ENCODE measurements around the gene CNTNAP2. TPM values are rescaled to one million over a fixed set of nuclear protein-coding genes. Genes with fewer than 3 reads are reported as not detected.

Gene CNTNAP2
- polyA plus RNA-seq, 2 donors = 0.41 to 0.48 TPM

DNA sequence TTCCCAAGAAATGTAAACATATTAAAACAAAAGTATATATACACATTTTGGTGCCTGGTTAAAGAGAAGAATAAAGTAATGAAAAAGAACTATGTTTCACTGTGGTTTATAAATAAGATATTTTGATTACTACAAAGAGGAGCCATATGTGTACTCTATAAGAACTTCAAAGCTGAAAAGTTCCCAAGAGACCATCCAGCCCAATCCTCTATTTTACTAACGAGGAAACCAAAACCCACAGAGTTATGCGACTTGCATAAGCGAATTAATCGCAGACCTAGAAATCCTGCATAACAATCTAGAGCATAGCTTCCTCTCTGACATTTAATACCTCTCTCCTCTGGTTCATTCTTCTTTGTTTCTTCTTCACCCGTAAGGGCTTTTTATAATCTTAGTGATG is 937.1 kb downstream of the CNTNAP2 start:
- Histone ChIP-seq H3K4me3 (ENCODE audit: low read depth in 1 of 2, low read length in 2 of 2) (no peak overlapping the region), H3K27ac (ENCODE audit: low read depth in 2 of 2, low read length in 1 of 2) (no peak overlapping the region), H3K27me3 (ENCODE audit: control insufficient read depth in 1 of 2, insufficient read depth in 2 of 2, low read length in 2 of 2) (no peaks in the 10 kb centered on the region), H3K4me1 (ENCODE audit: control insufficient read depth in 2 of 2, insufficient read depth in 2 of 2, low read length in 1 of 2) (no peaks in the 10 kb centered on the region), H3K9me3 (ENCODE audit: control insufficient read depth in 2 of 2, insufficient read depth in 1 of 2, low read depth in 1 of 2, low read length in 1 of 2) (peaks cover 0 to 3% of the 10 kb centered on the region in 2 donors), H3K36me3 (ENCODE audit: control insufficient read depth in 2 of 2, insufficient read depth in 2 of 2, low read length in 1 of 2) (no peaks in the 10 kb centered on the region)
- 75 to 85% methylated on average over 5 of the region's 5 CpGs for WGBS, 2 donors

DNA sequence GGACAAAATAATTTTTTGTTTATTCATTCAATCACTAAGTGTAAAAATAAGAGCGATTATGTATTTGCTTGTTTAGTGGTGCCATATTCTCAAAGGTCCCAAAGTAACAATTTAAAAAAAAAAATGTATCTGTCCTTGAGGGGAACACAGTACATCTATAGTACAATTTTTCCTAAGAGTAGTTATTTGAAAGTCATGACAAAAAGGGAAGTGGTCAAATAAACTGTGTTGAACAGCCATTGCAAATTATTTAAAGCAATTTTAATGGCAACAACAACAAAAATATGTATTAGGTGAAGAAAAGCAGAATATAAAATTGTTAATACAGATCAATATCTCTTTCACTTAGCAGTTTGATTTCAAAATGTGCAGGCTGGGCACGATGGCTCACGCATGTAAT is 943.5 kb downstream of the CNTNAP2 start:
- no peaks in the 10 kb centered on the region for H3K4me1 ChIP-seq (ENCODE audit: control insufficient read depth in 2 of 2, insufficient read depth in 2 of 2, low read length in 1 of 2)
- no peaks in the 10 kb centered on the region for H3K27me3 ChIP-seq (ENCODE audit: control insufficient read depth in 1 of 2, insufficient read depth in 2 of 2, low read length in 2 of 2)
- no peaks in the 10 kb centered on the region for H3K36me3 ChIP-seq (ENCODE audit: control insufficient read depth in 2 of 2, insufficient read depth in 2 of 2, low read length in 1 of 2)
- 95 to 97% methylated on average over 3 of the region's 3 CpGs for WGBS, 2 donors
- peaks cover 0 to 3% of the 10 kb centered on the region in 2 donors for H3K9me3 ChIP-seq (ENCODE audit: control insufficient read depth in 2 of 2, insufficient read depth in 1 of 2, low read depth in 1 of 2, low read length in 1 of 2)
- H3K4me3 ChIP-seq (ENCODE audit: low read depth in 1 of 2, low read length in 2 of 2) = no peak overlapping the region
- H3K27ac ChIP-seq (ENCODE audit: low read depth in 2 of 2, low read length in 1 of 2) = no peak overlapping the region

DNA sequence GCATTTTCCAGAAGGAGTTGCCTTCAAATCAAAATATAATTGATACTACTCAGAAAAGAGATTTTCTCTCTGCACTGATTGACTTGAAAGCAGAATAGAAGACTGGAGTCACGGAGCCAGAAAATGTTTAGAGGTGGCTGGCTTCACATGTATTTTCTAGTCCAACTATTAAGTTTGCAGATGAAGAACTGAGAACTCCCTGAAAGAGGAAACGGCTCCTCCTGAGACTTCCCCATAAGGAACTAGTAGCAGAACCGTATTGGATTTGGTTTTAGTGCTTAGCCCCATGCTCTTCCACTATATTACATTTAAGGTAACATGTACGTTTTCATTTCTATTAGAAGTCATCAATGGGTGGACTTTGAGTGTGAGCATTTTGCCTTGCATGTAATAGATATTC is 946.3 kb downstream of the CNTNAP2 start:
- Histone ChIP-seq H3K9me3 (ENCODE audit: control insufficient read depth in 2 of 2, insufficient read depth in 1 of 2, low read depth in 1 of 2, low read length in 1 of 2) (no peaks in the 10 kb centered on the region), H3K36me3 (ENCODE audit: control insufficient read depth in 2 of 2, insufficient read depth in 2 of 2, low read length in 1 of 2) (no peaks in the 10 kb centered on the region), H3K4me1 (ENCODE audit: control insufficient read depth in 2 of 2, insufficient read depth in 2 of 2, low read length in 1 of 2) (no peaks in the 10 kb centered on the region), H3K4me3 (ENCODE audit: low read depth in 1 of 2, low read length in 2 of 2) (no peak overlapping the region), H3K27ac (ENCODE audit: low read depth in 2 of 2, low read length in 1 of 2) (no peak overlapping the region), H3K27me3 (ENCODE audit: control insufficient read depth in 1 of 2, insufficient read depth in 2 of 2, low read length in 2 of 2) (no peaks in the 10 kb centered on the region)
- WGBS, 2 donors = 77 to 79% methylated on average over 4 of the region's 4 CpGs

DNA sequence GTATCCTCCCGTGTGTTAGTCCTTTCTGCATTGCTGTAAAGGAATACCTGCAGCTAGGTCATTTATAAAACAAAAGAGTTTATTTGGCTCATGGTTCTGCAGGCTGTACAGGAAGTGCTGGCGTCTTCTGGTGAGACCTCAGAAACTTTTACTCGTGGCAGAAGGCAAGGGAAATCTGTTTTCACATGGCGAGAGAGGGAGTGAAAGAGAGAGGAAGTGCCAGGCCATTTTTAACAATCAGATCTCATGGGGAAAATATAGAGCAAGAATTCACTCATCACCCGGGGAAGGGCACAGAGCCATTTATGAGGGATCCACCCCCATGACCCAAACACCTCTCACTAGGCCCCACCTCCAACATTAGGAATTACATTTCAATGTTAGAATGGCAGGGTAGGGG is 952.2 kb downstream of the CNTNAP2 start:
- no peaks in the 10 kb centered on the region for H3K4me1 ChIP-seq (ENCODE audit: control insufficient read depth in 2 of 2, insufficient read depth in 2 of 2, low read length in 1 of 2)
- H3K36me3 ChIP-seq (ENCODE audit: control insufficient read depth in 2 of 2, insufficient read depth in 2 of 2, low read length in 1 of 2) = no peaks in the 10 kb centered on the region
- 70 to 72% methylated on average over 5 of the region's 5 CpGs for WGBS, 2 donors
- H3K9me3 ChIP-seq (ENCODE audit: control insufficient read depth in 2 of 2, insufficient read depth in 1 of 2, low read depth in 1 of 2, low read length in 1 of 2) = no peaks in the 10 kb centered on the region
- H3K27ac ChIP-seq (ENCODE audit: low read depth in 2 of 2, low read length in 1 of 2) = no peak overlapping the region
- no peak overlapping the region for H3K4me3 ChIP-seq (ENCODE audit: low read depth in 1 of 2, low read length in 2 of 2)
- no peaks in the 10 kb centered on the region for H3K27me3 ChIP-seq (ENCODE audit: control insufficient read depth in 1 of 2, insufficient read depth in 2 of 2, low read length in 2 of 2)

DNA sequence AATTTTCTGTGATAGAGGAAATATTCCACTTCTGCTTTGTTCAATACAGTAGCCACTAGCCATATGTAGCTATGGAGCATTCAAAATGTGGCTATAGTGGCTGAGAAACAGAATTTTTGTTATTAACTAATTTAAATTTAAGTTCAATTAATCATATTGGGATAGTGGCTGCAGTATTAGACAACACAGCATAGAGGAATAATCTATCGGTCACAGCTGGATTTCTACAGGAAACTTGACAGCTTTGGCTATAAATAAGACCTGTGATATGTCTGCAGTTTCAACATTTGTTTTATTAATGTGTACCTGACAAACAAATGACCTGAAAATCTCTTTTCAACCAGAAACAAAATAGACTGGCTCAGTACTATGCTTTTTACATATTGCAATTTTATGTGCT is 953.2 kb downstream of the CNTNAP2 start:
- Histone ChIP-seq H3K36me3 (ENCODE audit: control insufficient read depth in 2 of 2, insufficient read depth in 2 of 2, low read length in 1 of 2) (no peaks in the 10 kb centered on the region), H3K9me3 (ENCODE audit: control insufficient read depth in 2 of 2, insufficient read depth in 1 of 2, low read depth in 1 of 2, low read length in 1 of 2) (no peaks in the 10 kb centered on the region), H3K27ac (ENCODE audit: low read depth in 2 of 2, low read length in 1 of 2) (no peak overlapping the region), H3K4me1 (ENCODE audit: control insufficient read depth in 2 of 2, insufficient read depth in 2 of 2, low read length in 1 of 2) (no peaks in the 10 kb centered on the region), H3K27me3 (ENCODE audit: control insufficient read depth in 1 of 2, insufficient read depth in 2 of 2, low read length in 2 of 2) (no peaks in the 10 kb centered on the region), H3K4me3 (ENCODE audit: low read depth in 1 of 2, low read length in 2 of 2) (no peak overlapping the region)
- WGBS, 2 donors = 56 to 66% methylated on average over 1 of the region's 1 CpG

DNA sequence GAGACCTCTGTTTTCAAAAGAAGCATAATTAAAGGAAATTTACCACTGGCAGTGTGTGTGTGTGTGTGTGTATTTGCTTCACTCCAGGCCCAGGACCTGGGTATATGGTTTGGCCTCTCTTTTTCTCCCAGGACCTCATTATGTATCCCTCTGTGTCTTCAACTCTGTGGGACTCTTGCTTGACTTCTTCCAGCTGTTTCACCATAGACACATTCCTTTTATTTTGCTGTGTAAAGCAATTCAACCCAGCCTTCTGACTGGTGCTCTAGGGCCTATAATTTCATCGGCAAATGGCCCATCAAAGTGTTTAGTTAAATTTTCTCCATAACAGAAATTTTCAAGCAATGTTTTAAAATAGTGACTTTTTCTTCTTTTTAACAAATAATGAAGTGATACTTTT is 954.3 kb downstream of the CNTNAP2 start:
- Histone ChIP-seq H3K27me3 (ENCODE audit: control insufficient read depth in 1 of 2, insufficient read depth in 2 of 2, low read length in 2 of 2) (no peaks in the 10 kb centered on the region), H3K4me1 (ENCODE audit: control insufficient read depth in 2 of 2, insufficient read depth in 2 of 2, low read length in 1 of 2) (no peaks in the 10 kb centered on the region), H3K27ac (ENCODE audit: low read depth in 2 of 2, low read length in 1 of 2) (no peak overlapping the region), H3K9me3 (ENCODE audit: control insufficient read depth in 2 of 2, insufficient read depth in 1 of 2, low read depth in 1 of 2, low read length in 1 of 2) (no peaks in the 10 kb centered on the region), H3K36me3 (ENCODE audit: control insufficient read depth in 2 of 2, insufficient read depth in 2 of 2, low read length in 1 of 2) (no peaks in the 10 kb centered on the region), H3K4me3 (ENCODE audit: low read depth in 1 of 2, low read length in 2 of 2) (no peak overlapping the region)
- WGBS, 2 donors = 70 to 91% methylated on average over 1 of the region's 1 CpG

DNA sequence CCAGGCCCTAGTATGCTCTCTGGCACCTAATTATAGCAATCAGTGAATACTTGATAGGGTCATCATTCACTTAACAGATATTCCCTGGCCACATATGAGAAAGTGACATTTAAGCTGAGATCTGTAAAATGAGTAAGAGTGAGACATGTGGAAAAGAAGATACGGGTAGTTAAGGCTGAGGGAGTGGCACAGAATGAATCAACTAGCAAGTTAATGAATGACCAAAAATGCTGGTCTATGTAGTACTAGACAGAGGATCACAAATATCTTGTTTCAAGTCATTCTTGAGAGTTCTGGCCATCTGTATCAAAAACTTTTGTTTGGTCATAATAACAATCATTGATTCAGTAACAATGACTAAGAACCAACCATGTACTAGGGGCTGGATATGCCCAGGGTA is 954.9 kb downstream of the CNTNAP2 start:
- no peaks in the 10 kb centered on the region for H3K27me3 ChIP-seq (ENCODE audit: control insufficient read depth in 1 of 2, insufficient read depth in 2 of 2, low read length in 2 of 2)
- H3K27ac ChIP-seq (ENCODE audit: low read depth in 2 of 2, low read length in 1 of 2) = no peak overlapping the region
- WGBS, 2 donors = 79 to 88% methylated on average over 1 of the region's 1 CpG
- no peaks in the 10 kb centered on the region for H3K36me3 ChIP-seq (ENCODE audit: control insufficient read depth in 2 of 2, insufficient read depth in 2 of 2, low read length in 1 of 2)
- no peaks in the 10 kb centered on the region for H3K4me1 ChIP-seq (ENCODE audit: control insufficient read depth in 2 of 2, insufficient read depth in 2 of 2, low read length in 1 of 2)
- no peaks in the 10 kb centered on the region for H3K9me3 ChIP-seq (ENCODE audit: control insufficient read depth in 2 of 2, insufficient read depth in 1 of 2, low read depth in 1 of 2, low read length in 1 of 2)
- no peak overlapping the region for H3K4me3 ChIP-seq (ENCODE audit: low read depth in 1 of 2, low read length in 2 of 2)

DNA sequence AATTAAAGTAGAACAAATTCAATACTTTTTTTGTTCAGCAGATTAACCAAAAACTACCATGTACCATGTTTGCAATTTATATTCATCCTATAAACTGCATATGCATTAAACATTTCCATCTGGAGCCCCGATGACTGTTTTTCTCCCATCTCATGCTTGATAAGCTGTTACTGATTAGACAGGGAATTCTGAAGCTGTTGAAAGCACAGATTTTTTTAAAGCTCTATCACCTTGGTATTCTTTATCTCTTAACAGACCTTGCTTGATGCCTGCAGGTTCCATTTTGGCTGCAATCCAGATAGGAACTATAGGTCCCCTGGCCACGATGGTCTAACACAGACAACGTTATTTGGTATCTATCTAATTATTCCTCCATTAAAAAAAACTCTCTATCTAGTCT is 961.7 kb downstream of the CNTNAP2 start:
- WGBS, 2 donors = 56 to 75% methylated on average over 3 of the region's 3 CpGs
- H3K36me3 ChIP-seq (ENCODE audit: control insufficient read depth in 2 of 2, insufficient read depth in 2 of 2, low read length in 1 of 2) = no peaks in the 10 kb centered on the region
- H3K4me1 ChIP-seq (ENCODE audit: control insufficient read depth in 2 of 2, insufficient read depth in 2 of 2, low read length in 1 of 2) = no peaks in the 10 kb centered on the region
- H3K27ac ChIP-seq (ENCODE audit: low read depth in 2 of 2, low read length in 1 of 2) = no peak overlapping the region
- H3K4me3 ChIP-seq (ENCODE audit: low read depth in 1 of 2, low read length in 2 of 2) = no peak overlapping the region
- no peaks in the 10 kb centered on the region for H3K27me3 ChIP-seq (ENCODE audit: control insufficient read depth in 1 of 2, insufficient read depth in 2 of 2, low read length in 2 of 2)
- no peaks in the 10 kb centered on the region for H3K9me3 ChIP-seq (ENCODE audit: control insufficient read depth in 2 of 2, insufficient read depth in 1 of 2, low read depth in 1 of 2, low read length in 1 of 2)

DNA sequence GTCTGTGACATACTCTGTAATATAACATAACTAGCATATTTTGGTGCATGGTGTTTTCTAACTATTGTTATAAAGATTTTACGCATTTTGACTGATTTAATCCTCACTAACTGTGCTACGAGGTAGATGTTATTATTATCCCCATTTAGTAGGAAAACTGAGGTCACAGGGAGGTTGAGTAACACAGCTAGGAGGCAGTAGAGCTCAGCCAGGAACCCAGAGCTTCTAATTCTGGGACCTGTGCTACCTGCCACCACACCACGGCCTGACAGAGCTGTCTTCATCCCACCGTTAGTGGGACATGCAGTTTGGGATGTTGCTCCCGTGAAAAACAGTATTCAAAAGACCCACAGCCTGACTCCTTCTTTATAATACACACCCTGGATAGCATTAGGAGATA is 962.5 kb downstream of the CNTNAP2 start:
- H3K9me3 ChIP-seq (ENCODE audit: control insufficient read depth in 2 of 2, insufficient read depth in 1 of 2, low read depth in 1 of 2, low read length in 1 of 2) = no peaks in the 10 kb centered on the region
- no peaks in the 10 kb centered on the region for H3K4me1 ChIP-seq (ENCODE audit: control insufficient read depth in 2 of 2, insufficient read depth in 2 of 2, low read length in 1 of 2)
- no peak overlapping the region for H3K4me3 ChIP-seq (ENCODE audit: low read depth in 1 of 2, low read length in 2 of 2)
- H3K27me3 ChIP-seq (ENCODE audit: control insufficient read depth in 1 of 2, insufficient read depth in 2 of 2, low read length in 2 of 2) = no peaks in the 10 kb centered on the region
- no peaks in the 10 kb centered on the region for H3K36me3 ChIP-seq (ENCODE audit: control insufficient read depth in 2 of 2, insufficient read depth in 2 of 2, low read length in 1 of 2)
- H3K27ac ChIP-seq (ENCODE audit: low read depth in 2 of 2, low read length in 1 of 2) = no peak overlapping the region
- WGBS, 2 donors = 80% methylated on average over 5 of the region's 5 CpGs

DNA sequence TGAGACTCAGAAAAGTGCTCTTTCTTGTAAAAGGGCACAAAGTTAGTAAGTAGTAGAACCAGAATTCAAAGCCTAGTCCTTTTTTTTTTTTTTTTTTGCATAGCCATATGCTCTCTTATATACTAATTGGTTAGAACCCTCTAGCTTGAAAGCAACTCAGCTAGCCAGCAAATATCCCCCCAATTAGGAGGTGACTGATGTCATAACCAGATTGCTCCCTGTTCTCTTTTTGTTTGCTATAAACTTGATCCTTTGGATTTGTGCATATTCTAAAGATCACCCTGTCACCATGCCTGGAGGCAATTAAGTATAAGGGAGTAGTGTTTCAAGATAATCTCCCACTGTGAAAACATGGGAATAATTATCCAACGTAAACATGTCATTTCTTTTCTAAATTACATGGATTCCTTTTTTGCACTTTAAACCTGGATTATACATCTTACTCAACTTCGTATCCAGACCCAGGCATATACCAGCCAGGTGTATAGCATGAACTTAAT is 963.4 kb downstream of the CNTNAP2 start:
- Histone ChIP-seq H3K4me3 (ENCODE audit: low read depth in 1 of 2, low read length in 2 of 2) (no peak overlapping the region), H3K27me3 (ENCODE audit: control insufficient read depth in 1 of 2, insufficient read depth in 2 of 2, low read length in 2 of 2) (no peaks in the 10 kb centered on the region), H3K36me3 (ENCODE audit: control insufficient read depth in 2 of 2, insufficient read depth in 2 of 2, low read length in 1 of 2) (no peaks in the 10 kb centered on the region), H3K9me3 (ENCODE audit: control insufficient read depth in 2 of 2, insufficient read depth in 1 of 2, low read depth in 1 of 2, low read length in 1 of 2) (no peaks in the 10 kb centered on the region), H3K27ac (ENCODE audit: low read depth in 2 of 2, low read length in 1 of 2) (no peak overlapping the region), H3K4me1 (ENCODE audit: control insufficient read depth in 2 of 2, insufficient read depth in 2 of 2, low read length in 1 of 2) (no peaks in the 10 kb centered on the region)
- WGBS, 2 donors = 41 to 47% methylated on average over 2 of the region's 2 CpGs
